Astrocyte (in vitro differentiated cells and primary cell): Measurements from ENCODE around the gene BRMS1. TPM values are rescaled to one million over a fixed set of nuclear protein-coding genes. Genes with fewer than 3 reads are reported as not detected.
A peak's percentile ranks its signal among the peaks of the same experiment; 100 is the strongest.

Experiments used
- DNase-seq: peaks from one replicate; pipeline ENCODE4 v3.0.0-alpha.2; 2010; ENCODE audit warnings: low read depth
- FAIRE-seq: peaks from 2 replicates; lab custom pipeline; 2011; peaks lifted over from hg19 to GRCh38; lab: Jason Lieb, UNC
- H2AFZ ChIP-seq: 2 replicates; pipeline ENCODE4 v1.6.0; 2012; ENCODE audit warnings: low read depth, low read length, inconsistent platforms
- H3K27ac ChIP-seq: 2 replicates; pipeline ENCODE4 v1.5.1; 2011; ENCODE audit warnings: low read depth, low read length, inconsistent platforms
- H3K27me3 ChIP-seq: 2 replicates; pipeline ENCODE4 v1.6.0; 2011; ENCODE audit warnings: low read length, inconsistent platforms; ENCODE audit not compliant: insufficient read depth
- H3K36me3 ChIP-seq: 2 replicates; pipeline ENCODE4 v1.5.1; 2011; ENCODE audit warnings: low read length, inconsistent platforms; ENCODE audit not compliant: insufficient read depth
- H3K4me1 ChIP-seq: 2 replicates; pipeline ENCODE4 v1.5.1; 2011; ENCODE audit warnings: low read length, inconsistent platforms; ENCODE audit not compliant: insufficient read depth
- H3K4me2 ChIP-seq: 2 replicates; pipeline ENCODE4 v1.6.0; 2012; ENCODE audit warnings: low read length, inconsistent platforms
- H3K4me3 ChIP-seq: 2 replicates; pipeline ENCODE4 v1.5.1; 2011; ENCODE audit warnings: low read depth, mild to moderate bottlenecking, low read length, inconsistent platforms; ENCODE audit not compliant: insufficient read depth
- H3K79me2 ChIP-seq: 2 replicates; pipeline ENCODE4 v1.6.0; 2012; ENCODE audit warnings: mild to moderate bottlenecking, low read length, inconsistent platforms; ENCODE audit not compliant: insufficient read depth
- H3K9ac ChIP-seq: 2 replicates; pipeline ENCODE4 v1.6.0; 2012; ENCODE audit warnings: mild to moderate bottlenecking, low read length, inconsistent platforms
- H3K9me3 ChIP-seq: 2 replicates; pipeline ENCODE4 v1.5.1; 2012; ENCODE audit warnings: low read depth, mild to moderate bottlenecking, low read length, inconsistent platforms; ENCODE audit not compliant: insufficient read depth
- H4K20me1 ChIP-seq: 2 replicates; pipeline ENCODE4 v1.6.0; 2012; ENCODE audit warnings: low read length, inconsistent platforms; ENCODE audit not compliant: insufficient read depth
- H3K27ac Mint-ChIP-seq: one replicate; pipeline ENCODE4 v1.8.0; 2021; ENCODE audit warnings: mild to moderate bottlenecking, mixed read lengths; ENCODE audit not compliant: unreplicated experiment
- H3K27me3 Mint-ChIP-seq: one replicate; pipeline ENCODE4 v1.8.0; 2021; ENCODE audit warnings: low read depth, mixed read lengths; ENCODE audit not compliant: unreplicated experiment
- H3K36me3 Mint-ChIP-seq: one replicate; pipeline ENCODE4 v1.8.0; 2021; ENCODE audit warnings: low read depth, mixed read lengths; ENCODE audit not compliant: unreplicated experiment
- H3K4me1 Mint-ChIP-seq: one replicate; pipeline ENCODE4 v1.8.0; 2021; ENCODE audit warnings: low read depth, mixed read lengths; ENCODE audit not compliant: unreplicated experiment
- H3K4me3 Mint-ChIP-seq: one replicate; pipeline ENCODE4 v1.8.0; 2021; ENCODE audit warnings: mild to moderate bottlenecking, moderate library complexity, mixed read lengths; ENCODE audit not compliant: unreplicated experiment
- H3K9me3 Mint-ChIP-seq: one replicate; pipeline ENCODE4 v1.8.0; 2021; ENCODE audit warnings: mild to moderate bottlenecking, mixed read lengths; ENCODE audit not compliant: unreplicated experiment
- EZH2 ChIP-seq: IDR thresholded peaks from 2 replicates; pipeline ENCODE4 v1.6.1; 2012; ENCODE audit warnings: mild to moderate bottlenecking, low read length, inconsistent platforms; ENCODE audit not compliant: insufficient read depth
- total RNA-seq: library from RNA; stranded (reverse); gene quantifications from 2 replicates; pipeline ENCODE4 v1.2.1, GENCODE V29; 2021
- TF ChIP-seq, protein P1 (sequence below): IDR thresholded peaks from 2 replicates; pipeline ENCODE4 v1.5.1; 2011; ENCODE audit warnings: low read depth, mild to moderate bottlenecking, inconsistent platforms, low read length, moderate library complexity; ENCODE audit not compliant: insufficient read depth

The BRMS1 gene
- total RNA-seq, 1 donor from 2014 or later = 47.8 TPM

DNA sequence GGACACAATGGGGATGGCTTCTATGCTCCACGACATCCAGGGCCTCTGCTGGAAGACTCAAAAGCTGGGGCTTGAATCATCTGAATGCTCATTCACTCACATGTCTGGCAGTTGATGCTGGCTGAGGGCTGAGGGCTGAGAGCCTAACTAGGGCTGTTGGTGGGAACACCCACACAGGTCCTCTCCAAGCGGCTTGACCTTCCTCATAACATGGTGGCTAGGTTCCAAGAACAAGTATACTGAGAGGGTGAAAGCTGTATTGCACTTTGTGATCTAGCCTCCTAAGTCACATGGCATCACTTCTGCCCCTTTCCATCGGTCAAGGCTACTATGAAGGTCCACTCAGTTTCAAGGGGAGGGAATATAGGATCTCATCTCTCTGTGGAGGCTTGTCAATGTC, 45.7 kb downstream of the BRMS1 start:
- Mint-ChIP-seq H3K27ac (no peak overlapping the region), H3K4me3 (peak overlapping the region; percentile 50), H3K36me3 (peaks cover 2% of the 10 kb centered on the region), H3K9me3 (no peaks in the 10 kb centered on the region), H3K4me1 (no peaks in the 10 kb centered on the region), H3K27me3 (peaks cover 18% of the 10 kb centered on the region)
- Histone ChIP-seq H3K4me2 (no peak overlapping the region), H4K20me1 (no peaks in the 10 kb centered on the region), H3K36me3 (no peaks in the 10 kb centered on the region), H2AFZ (no peak overlapping the region), H3K4me1 (no peaks in the 10 kb centered on the region), H3K4me3 (no peak overlapping the region), H3K79me2 (no peaks in the 10 kb centered on the region), H3K27ac (no peak overlapping the region), H3K9me3 (no peaks in the 10 kb centered on the region), H3K9ac (no peak overlapping the region), H3K27me3 (peaks cover 9% of the 10 kb centered on the region)
- DNase-seq (no peak), FAIRE-seq (no peak)
- TF ChIP-seq, protein P1, sequence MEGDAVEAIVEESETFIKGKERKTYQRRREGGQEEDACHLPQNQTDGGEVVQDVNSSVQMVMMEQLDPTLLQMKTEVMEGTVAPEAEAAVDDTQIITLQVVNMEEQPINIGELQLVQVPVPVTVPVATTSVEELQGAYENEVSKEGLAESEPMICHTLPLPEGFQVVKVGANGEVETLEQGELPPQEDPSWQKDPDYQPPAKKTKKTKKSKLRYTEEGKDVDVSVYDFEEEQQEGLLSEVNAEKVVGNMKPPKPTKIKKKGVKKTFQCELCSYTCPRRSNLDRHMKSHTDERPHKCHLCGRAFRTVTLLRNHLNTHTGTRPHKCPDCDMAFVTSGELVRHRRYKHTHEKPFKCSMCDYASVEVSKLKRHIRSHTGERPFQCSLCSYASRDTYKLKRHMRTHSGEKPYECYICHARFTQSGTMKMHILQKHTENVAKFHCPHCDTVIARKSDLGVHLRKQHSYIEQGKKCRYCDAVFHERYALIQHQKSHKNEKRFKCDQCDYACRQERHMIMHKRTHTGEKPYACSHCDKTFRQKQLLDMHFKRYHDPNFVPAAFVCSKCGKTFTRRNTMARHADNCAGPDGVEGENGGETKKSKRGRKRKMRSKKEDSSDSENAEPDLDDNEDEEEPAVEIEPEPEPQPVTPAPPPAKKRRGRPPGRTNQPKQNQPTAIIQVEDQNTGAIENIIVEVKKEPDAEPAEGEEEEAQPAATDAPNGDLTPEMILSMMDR = no peak
- TF ChIP-seq EZH2 = no peak

DNA sequence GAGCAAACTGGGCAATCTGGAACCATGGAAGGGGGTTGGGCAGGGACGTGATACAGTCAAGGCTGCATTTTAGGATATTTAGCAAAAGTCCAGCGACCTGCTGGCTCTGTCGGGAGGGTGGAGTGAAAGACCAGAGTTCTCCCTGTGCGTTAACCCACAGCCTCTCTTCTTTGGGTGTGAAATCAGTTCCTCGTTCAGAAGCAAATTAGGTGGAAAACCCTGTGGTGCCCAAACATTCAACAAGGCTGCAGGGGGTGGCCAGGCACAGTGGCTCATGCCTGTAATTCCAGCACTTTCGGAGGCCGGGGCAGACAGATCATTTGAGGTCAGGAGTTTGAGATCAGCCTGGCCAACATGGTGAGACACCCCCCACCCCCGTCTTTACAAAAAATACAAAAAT, 47.3 kb downstream of the BRMS1 start:
- H3K79me2 ChIP-seq = no peaks in the 10 kb centered on the region
- Mint-ChIP-seq H3K4me1 (peaks cover under 1% of the 10 kb centered on the region), H3K27ac (no peak overlapping the region), H3K27me3 (peaks cover 27% of the 10 kb centered on the region), H3K36me3 (peaks cover 2% of the 10 kb centered on the region), H3K4me3 (no peak overlapping the region), H3K9me3 (no peaks in the 10 kb centered on the region)
- no peak for TF ChIP-seq EZH2
- TF ChIP-seq, protein P1 = no peak
- H3K4me3 ChIP-seq = no peak overlapping the region
- H2AFZ ChIP-seq = no peak overlapping the region
- H3K4me2 ChIP-seq = no peak overlapping the region
- H3K36me3 ChIP-seq = no peaks in the 10 kb centered on the region
- no peak overlapping the region for H3K9ac ChIP-seq
- peaks cover 20% of the 10 kb centered on the region for H3K27me3 ChIP-seq
- H3K27ac ChIP-seq = no peak overlapping the region
- DNase-seq (no peak), FAIRE-seq (no peak)
- no peaks in the 10 kb centered on the region for H3K4me1 ChIP-seq
- H4K20me1 ChIP-seq = no peaks in the 10 kb centered on the region
- H3K9me3 ChIP-seq = no peaks in the 10 kb centered on the region
